Measurements from ENCODE around the gene ABCA13. TPM values are rescaled to one million over a fixed set of nuclear protein-coding genes. Genes with fewer than 3 reads are reported as not detected.
A peak's percentile ranks its signal among the peaks of the same experiment; 100 is the strongest.

The ABCA13 gene
- polyA plus RNA-seq, 10 donors = 0.01 to 0.25 (median 0.13) TPM

DNA sequence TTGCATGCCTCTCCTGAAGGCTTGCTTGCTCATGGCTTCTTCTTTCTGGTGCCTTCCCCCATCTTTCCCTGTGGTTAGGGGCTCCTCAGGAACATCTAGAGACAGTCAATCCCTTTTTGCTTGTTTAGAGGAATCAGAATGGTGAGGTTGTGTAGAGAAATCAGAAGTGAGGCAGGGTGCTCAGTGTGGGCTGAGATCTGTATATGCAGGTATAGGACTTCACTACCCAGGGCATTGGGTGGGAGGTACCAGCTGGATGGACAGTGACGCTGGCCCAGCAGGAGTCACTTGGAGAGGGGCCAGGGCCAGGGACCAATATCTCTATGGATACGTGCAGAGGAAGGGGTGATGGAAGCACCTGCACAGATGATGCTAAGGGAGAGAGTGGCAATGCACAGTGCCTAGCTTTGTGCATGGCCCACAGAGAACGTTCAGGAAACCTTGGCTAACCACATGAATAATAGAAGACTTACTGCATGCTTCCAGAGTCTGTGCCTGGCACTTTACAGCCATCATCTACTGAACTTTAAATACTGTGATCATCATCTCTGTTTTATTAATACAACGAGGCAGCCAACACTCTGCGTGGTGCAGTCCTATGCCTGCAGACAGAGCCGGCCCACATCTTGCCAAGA is 255.2 kb downstream of the ABCA13 start:
- DNase-seq = no peak

GRCh38 chr7:48426966-48427555 is 255.8 kb downstream of the ABCA13 start:
- peak in 1 of 3 donors; percentile 13 for DNase-seq

- DNase-seq = no peak
These were observed 256.4 kb downstream of the ABCA13 start for GRCh38 chr7:48427671-48428070.

- no peak for DNase-seq
These were observed 256.9 kb downstream of the ABCA13 start for GRCh38 chr7:48428091-48428684.

DNA sequence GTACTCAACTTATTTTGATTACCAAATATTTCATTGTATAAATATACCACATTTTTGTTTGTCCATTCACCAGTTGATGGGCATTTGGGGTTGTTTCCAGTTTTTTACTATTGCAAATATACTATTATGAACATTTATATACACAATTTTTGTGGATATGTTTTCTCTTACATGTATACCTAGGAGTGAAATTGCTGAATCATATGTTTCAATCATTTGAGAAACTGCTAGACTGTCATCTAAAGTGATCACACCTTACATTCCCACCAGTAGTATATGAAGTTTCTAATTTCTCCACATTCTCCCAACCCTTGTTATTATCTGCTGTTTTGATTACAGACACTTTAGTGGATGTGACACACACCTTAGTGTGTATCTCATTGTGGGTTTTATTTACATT is 257.9 kb downstream of the ABCA13 start:
- DNase-seq = no peak

GRCh38 chr7:48438206-48438605 is 266.9 kb downstream of the ABCA13 start:
- peak in 2 of 3 donors; percentile 11 to 21 for DNase-seq

DNA sequence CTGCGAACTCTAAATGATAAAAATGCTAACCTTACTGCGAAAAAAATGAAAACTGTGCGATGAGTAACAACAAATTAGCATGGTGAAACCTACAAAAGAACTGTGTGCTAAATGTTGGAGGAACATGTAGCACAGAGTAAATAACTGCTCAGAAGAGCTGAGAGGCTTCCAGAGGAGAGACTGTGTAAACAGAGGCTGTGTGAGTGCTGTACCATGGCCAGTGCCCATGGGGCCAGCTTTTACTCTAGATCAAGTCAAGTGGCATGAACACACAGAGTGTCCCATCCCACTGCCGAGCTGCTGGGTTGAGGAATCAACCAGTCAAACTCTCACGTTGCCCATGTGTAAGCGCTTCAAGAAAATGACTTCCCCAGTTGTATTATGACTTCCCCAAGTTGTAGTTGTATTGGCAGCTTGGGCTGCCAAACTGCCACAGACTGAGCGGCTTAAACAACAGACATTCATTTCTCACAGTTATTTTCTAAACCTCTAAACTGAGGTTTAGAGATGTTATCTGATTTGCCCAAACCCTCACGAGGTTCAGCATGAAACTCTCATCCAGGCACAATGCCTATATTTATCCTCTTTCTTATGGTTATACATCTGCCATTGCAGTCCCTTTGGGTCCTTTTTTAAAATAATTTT is 270.7 kb downstream of the ABCA13 start:
- DNase-seq = no peak

DNA sequence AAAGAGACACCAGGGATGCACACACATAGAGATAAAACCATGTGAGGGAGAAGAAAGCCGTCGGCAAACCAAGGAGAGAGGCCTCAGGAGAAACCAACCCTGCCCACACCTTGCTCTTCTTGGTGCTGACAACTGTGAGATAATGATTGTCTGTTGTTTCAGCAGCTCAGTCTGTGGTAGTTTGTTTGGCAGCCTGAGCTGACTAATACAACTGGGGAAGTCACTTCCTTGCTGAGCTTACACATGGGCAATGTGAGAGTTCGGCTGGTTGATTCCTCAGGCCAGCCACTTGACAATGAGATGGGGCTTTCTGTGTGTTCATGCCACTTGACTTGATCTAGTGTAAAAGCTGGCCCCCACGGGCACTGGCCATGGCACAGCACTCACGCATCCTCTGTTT is 271.8 kb downstream of the ABCA13 start:
- DNase-seq = no peak

- DNase-seq = no peak
These were observed 275.5 kb downstream of the ABCA13 start for GRCh38 chr7:48446721-48447120.

DNA sequence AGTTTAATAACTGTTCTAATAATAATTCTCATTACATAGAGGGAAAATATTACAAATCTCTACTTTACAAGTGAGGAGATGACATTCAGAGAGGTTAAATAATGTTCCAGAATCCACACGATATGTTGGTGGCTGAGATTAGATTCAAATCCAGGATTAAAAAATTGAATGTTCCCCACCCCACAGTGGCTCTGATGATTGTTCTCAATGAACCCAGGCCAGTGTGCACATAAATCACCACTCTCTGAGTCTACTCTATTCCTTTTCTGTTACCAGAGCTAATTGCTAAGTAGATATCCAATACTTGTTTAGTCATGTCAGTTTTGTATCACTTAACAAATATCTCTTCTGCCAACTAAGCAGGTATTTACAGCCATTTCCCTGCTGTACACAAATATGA is 281.0 kb downstream of the ABCA13 start:
- DNase-seq = no peak

GRCh38 chr7:48454750-48455192 is 283.5 kb downstream of the ABCA13 start:
- no peak for DNase-seq

- no peak for DNase-seq
These were observed 284.1 kb downstream of the ABCA13 start for GRCh38 chr7:48455363-48455762.

GRCh38 chr7:48458701-48459524 is 287.7 kb downstream of the ABCA13 start:
- DNase-seq = no peak

GRCh38 chr7:48466713-48467112 is 295.5 kb downstream of the ABCA13 start:
- DNase-seq = no peak

- no peak for DNase-seq
These were observed 299.9 kb downstream of the ABCA13 start for GRCh38 chr7:48471196-48471595.

DNA sequence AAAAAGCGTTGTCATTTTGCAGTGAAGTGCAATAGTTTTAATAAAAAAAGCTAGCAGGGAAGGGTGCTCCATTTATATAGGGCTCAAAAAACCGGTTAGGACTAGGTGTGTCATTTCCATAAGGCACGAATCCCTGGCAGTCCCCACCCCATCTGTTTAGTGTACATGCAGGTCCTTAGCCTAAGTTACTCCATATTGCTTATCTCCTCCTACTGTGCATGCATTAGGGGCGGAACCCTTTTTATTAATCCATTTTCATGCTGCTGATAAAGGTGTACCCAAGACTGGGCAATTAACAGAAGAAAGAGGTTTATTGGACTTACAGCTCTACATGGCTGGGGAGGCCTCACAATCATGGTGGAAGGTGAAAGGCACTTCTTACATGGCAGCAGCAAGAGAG is 301.4 kb downstream of the ABCA13 start:
- no peak for DNase-seq

- DNase-seq = peak in 1 of 3 donors; percentile 4
These were observed 302.1 kb downstream of the ABCA13 start for GRCh38 chr7:48473205-48473865.

DNA sequence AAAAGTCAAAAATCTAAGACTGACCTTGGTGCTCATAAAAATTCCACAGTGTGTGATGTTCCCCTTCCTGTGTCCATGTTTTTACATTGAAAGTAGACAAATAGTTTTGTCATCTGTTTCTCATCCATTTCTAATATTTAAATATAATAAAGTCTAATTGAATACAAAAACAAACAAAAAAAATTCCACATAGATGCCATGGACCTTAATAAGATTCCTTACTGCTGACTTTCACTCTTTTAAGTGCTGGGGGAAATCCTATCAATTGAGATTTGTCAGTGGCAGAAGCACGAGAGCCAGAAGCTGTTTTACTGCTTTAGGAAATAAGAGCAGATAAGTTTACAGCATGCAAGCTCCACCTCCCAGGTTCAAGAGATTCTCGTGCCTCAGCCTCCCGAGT is 310.0 kb downstream of the ABCA13 start:
- no peak for DNase-seq

GRCh38 chr7:48497521-48497920 is 326.3 kb downstream of the ABCA13 start:
- no peak for DNase-seq

GRCh38 chr7:48502021-48502420 is 330.8 kb downstream of the ABCA13 start:
- peak in 1 of 3 donors; percentile 6 for DNase-seq

- DNase-seq = no peak
These were observed 333.8 kb downstream of the ABCA13 start for GRCh38 chr7:48505051-48505450.
